NCI-H345 treated with DMSO at 0.1 percent for 48 hours (cell line): ENCODE results near the gene NPHP4.
"Not testable (repeated sequence)": the region's sequence is repeated elsewhere in the genome, so short reads cannot be mapped to it uniquely, and the experiment has no call there.

ENCODE experiments used
- DNase-seq: peaks from one replicate; lab custom pipeline; 2025; ENCODE audit not compliant: unreplicated experiment; lab: John Stamatoyannopoulos, UW

The NPHP4 gene

DNA sequence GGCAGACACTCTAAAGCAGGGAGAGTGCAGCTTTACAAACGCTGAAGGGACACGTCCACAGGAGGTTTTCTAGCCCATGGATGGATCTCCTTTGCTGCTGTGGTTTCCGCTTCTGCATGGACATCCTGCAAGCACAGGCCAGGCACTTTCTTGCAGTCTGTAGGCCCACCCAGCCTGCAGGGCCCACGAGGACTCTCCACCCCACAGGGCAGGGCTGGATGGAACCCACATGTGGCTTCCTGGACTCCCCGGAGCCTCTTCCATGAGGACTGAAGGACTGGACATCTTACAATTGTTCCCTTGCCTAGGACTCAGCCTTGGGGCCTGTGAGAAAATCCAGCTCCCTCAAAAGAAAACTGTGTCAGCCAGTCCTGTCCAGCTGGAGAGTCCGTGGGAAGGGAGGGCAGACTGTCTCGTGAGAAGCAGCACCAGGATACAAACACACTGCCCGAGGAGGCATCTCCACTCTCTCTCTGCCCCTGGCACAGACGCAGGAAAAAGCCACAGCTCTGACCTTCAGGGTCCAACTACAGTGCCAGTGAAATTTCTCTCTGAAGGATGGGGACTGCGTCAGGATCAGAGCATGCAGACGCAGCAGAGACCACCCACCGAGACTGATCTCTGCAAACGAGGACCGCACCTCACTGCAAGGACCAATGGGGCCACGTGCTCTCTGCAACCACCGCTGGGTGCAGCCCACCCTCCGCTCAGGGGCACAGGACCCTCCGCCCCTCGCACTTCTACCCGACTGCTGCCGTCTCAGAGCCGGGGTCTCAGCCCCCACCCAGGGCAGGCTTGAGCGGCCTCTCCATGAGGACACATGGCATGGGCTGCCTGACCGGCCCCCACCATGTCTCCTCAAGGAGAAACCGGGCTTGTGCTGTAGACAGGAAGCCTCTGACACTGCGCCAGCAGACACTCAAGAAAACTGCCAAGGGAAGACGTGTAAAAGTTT lies 130.1 kb downstream of the NPHP4 start:
- no peak for DNase-seq

DNA sequence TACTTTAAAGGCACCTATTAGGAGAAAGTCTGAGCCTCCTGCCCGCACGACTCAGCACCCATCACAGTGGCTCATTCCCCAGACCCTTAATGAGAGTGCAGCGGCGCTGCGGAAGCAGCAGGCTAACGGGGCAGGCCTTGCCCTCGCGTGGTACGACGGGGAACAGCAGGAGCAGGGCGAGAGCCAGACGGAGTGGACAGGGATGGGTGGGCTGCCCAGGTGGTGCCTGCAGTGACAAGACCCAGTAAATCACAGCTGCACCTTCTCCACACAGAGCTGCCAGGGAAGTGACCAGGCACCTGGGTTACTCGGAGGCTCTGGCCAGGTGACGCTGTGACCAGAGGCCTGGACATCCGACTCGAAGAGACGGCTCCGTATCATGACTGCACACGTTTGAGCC lies 131.9 kb downstream of the NPHP4 start:
- DNase-seq: no peak

DNA sequence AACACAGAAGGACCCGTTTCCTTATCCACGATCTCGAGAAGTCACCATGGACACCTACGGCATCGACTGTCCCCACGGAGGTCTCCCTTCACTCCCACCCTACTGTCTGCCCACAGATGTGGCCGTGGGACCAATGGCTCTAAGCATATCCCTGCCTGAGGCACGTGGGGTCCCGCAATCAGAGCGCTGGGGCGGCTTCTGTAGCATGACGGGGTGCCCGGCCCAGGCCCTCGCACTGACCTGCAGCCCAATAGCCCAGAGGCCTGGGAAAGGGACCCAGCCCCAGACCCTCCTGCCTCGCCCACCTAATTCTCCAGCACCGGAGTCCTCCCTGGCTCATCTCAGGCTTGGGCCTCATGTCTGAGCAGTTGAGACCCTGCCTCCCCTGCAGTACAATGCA lies 132.5 kb downstream of the NPHP4 start:
- DNase-seq: no peak

- DNase-seq: no peak
Measured at GRCh38 chr1:5858844-5859407, 133.3 kb downstream of the NPHP4 start.

DNA sequence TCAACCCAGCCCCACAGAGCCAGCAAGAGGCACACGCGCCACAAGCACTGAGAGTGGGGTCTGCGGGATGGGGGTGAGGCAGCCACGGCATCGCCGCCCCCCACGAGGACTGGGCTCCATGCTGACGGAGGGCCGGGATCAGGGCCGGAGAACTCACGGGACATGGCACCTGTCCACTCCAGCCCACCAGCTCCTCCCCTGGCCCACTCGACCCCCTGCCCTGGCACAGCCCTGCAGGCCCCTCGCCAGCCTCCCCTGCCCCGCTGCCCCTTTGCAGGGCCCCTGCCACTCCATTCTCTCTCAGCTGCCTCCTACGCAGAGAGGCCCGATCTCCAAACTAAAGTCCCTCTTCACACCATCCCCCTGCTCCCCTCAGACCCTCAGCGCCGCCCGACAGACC lies 134.0 kb downstream of the NPHP4 start:
- DNase-seq: no peak

DNA sequence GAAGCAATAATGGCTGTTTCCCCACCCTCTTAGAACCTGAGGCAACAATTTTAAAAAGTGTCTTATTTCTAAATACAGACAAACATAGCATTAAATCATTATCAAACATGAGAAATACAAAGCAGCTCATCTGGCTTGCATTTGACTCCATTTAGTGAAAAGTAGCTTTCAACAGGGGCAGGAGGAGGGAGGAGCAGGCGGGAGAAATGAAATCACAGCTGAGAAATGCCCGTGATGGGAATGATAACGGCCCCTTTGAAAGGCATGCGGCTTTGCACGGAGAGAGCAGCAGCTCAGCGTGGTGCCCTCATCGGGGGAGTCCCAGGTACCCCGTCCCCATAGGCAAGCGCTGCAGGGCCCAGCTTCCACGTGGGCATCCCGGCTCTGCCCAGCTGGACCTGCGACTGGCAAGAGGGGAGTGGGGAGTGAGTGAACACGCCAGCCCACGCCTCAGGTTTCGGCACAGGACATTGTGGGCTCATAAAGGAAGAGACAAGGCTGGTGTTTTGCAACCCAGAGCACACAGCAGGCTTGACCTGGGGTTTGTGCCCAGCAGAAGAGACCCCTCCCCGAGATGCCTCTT lies 134.6 kb downstream of the NPHP4 start:
- DNase-seq: no peak

DNA sequence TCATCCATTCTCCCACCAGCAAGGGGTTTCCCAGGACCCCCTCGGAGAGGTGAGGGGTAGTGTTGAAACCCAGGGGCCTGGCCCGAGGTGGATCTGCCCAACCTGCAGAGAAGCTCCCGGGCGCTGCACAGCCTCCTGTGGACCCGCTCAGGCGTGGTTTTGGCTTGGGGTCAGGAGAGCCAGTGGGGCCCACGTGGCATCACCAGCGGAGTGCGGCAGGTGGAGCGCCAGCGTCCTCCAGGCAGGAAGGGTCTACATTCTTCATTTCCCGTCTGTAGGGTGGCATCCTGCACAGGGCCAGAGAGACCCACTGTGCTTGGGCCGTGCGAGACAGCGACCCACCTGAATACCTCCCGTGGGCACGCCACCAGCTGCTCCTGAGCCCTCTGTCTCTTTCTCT lies 135.2 kb downstream of the NPHP4 start:
- DNase-seq: no peak

DNA sequence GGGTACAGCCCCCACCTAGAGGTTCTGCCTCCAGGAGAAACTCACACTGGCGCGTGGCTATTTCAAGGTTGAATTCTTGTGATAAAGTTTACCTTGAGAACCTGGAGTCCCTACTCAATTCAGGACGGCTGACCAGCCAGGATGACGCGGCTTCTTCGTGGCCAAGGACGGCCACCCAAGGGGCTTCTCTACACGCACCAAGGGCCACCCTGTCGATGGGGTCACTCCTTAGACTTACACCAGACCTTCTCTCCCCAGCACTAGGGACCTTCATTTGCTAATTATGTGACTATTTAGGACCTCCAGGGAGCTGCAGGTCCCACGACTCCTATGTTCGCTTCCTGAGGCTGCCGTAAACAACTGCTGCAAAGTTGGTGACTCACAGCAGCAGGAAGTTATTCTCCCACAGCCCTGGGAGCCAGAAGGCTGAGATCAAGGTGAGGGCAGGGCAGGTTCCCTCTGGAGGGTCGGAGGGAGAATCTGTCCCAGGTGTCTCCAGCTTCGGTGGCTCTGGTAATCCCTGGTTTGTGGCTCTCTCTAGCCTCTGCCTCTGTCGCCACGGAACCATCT lies 135.9 kb downstream of the NPHP4 start:
- DNase-seq: no peak

GRCh38 chr1:5855196-5855897 lies 136.9 kb downstream of the NPHP4 start:
- DNase-seq: no peak

DNA sequence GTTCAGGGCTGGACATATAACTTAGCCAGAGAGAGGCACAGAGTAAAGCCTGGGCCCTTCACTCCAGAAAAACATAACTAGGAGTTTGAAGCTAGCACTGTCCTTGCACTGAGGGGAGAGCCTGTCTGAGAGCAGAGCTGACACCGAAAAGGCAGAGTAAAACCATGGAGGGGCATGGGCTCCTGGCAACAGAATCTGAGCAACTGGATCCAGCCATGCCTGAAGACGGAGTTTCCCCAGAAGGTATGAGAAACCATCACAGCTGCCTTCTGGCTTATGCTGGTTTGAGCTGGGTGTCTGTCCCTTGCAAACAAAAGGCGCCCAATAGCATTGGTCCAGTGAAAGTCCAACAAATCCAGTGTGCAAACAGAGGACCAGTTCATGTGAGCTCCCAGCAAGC lies 137.5 kb downstream of the NPHP4 start:
- DNase-seq: no peak

- not testable (repeated sequence) for DNase-seq
Measured at GRCh38 chr1:5853858-5854257, 138.4 kb downstream of the NPHP4 start.

DNA sequence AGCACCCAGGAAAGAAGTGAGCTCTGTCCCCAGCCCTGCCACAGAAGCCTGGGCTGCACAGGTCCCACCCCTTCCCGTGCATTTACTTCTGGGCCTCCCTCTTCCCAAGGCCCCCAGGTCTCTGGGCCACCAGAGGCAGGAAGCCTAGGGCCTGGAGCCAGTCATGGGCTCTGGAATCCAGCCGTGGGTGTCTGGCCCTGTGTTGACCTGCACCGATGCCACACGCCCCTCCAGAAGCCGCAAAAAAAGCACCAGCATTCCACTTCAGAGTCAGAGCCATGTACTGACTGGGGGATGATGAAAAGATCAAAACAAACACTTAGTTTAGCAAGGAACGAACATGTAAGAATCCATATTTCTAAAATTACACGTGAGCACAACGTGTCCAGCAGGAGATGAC lies 141.7 kb downstream of the NPHP4 start:
- no peak for DNase-seq

DNA sequence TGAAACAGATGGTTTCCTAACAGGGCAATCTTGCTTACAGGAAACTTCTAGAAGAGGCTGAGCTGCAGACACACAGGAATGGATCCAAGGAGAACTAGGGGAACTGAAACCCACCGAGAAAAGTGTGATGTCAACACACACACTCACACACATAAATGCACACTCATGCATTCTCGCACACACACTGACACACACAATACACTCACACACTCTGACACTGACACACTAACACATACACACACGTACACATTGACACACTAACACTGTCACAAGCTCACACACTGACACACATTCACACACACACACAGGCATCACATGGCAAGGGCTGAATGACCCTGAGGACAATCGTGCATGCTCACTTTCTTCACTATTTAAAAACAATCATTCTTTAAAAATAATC lies 142.7 kb downstream of the NPHP4 start:
- no peak for DNase-seq

GRCh38 chr1:5847013-5847659 lies 145.1 kb downstream of the NPHP4 start:
- DNase-seq: no peak

GRCh38 chr1:5845376-5845775 lies 146.8 kb downstream of the NPHP4 start:
- DNase-seq: no peak

- no peak for DNase-seq
Measured at GRCh38 chr1:5844442-5844841, 147.8 kb downstream of the NPHP4 start.

DNA sequence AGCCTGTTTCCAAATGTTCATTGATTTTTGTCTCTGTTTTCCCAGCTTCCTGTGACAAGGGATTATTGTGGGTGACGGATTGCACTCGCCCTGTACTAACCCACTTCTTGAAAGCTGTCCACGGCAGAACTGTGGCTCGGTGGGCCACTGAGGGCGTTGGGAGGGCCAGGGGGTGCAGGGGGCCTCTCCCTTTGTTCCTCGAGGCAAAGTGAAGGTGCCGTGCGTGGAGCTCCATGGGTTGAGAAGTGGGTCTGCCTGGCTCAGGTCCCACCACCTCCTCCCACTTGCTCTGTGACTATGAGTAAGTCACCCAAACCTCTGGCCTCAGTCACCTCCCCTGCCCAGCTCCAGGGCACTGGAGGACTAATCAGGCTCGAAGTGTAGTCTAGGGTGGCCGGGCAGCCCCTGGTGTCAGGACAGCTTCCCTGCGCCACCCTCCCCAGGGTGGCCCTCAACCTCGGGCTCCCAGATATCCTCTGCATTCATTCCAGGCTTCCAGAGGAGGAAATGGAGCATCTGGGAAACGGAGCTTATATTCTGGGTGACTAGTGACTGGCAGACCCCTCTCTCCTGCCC lies 148.6 kb downstream of the NPHP4 start:
- no peak for DNase-seq

- DNase-seq: no peak
Measured at GRCh38 chr1:5842679-5843078, 149.5 kb downstream of the NPHP4 start.

- DNase-seq: no peak
Measured at GRCh38 chr1:5840551-5841001, 151.6 kb downstream of the NPHP4 start.

DNA sequence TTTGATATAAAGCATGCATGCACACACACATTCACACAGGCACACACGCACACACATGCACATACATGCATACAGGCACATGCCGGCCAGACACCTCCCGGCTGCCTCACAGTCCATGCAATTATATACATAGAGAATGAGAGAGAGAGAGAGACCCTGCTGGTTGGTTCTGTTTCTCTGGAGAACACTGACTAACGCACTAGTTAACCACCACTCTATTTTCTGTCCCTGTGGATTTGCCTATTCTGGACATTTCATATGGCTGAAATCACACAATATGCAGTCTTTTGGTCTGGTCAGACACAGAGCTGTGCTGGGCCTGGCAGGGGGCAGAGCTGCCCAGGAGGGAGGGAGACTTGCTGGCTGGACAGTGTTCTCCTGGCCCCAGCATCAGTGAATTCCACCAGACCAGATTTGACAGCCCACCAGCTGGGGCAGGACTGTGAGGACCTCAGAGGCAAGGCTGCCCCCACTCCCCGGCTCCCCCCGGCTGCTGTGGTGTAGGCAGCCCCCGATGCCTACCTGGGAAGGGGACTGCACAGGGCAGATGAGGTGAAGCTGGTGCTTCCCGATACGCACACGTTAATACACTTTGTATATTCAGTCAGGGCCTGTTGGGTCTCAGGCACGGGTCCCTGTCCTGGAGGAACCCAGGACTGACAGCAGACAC lies 152.2 kb downstream of the NPHP4 start:
- no peak for DNase-seq
